HG03571 (cell line): ENCODE results near the gene TXNDC11.

Source experiments
- ATAC-seq: cut with Tn5 transposase; IDR thresholded peaks from one replicate; pipeline ENCODE4 v1.9.1; 2021; ENCODE audit not compliant: unreplicated experiment

Gene TXNDC11

GRCh38 chr16:11632455-11632939, 110.2 kb downstream of the TXNDC11 start:
- no peak for ATAC-seq

GRCh38 chr16:11631214-11631613, 111.4 kb downstream of the TXNDC11 start:
- no peak for ATAC-seq

- no peak for ATAC-seq
Observed at GRCh38 chr16:11630768-11631056, 111.9 kb downstream of the TXNDC11 start.

GRCh38 chr16:11630046-11630767, 112.5 kb downstream of the TXNDC11 start:
- ATAC-seq, result no peak
